ENCODE data around the gene CLEC2D. TPM values are rescaled to one million over a fixed set of nuclear protein-coding genes. Genes with fewer than 3 reads are reported as not detected.

The CLEC2D gene
- total RNA-seq, 1 experiment from 2014 or later = 2.9 TPM

DNA sequence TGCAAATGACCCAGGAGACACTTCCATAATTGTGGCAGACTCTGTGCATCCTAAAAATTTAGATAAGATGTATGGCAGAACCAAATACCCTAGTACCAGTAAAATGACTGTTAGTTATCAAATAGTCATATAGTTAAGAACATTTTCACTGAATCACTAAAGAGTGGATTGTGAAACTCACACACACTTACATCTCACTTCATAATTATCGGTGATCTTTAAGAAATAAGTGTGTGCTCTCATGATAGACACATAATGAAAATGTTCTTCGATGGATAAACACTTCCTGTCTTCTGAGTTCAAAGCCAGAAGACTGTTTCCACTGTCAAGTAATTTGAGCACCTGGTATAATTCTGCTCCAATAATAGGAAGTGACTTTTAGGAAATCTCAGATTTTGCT is 42.7 kb upstream of the CLEC2D start:
- H3K9me3 ChIP-seq (ENCODE audit: low read length) = no peaks in the 10 kb centered on the region
- CTCF ChIA-PET = no interaction called here
- no peaks in the 10 kb centered on the region for H3K27me3 ChIP-seq (ENCODE audit: low read length)
- H3K4me3 ChIP-seq (ENCODE audit: low read length) = no peak overlapping the region
- no peaks in the 10 kb centered on the region for H4K20me1 ChIP-seq (ENCODE audit: low read length)
- no peak overlapping the region for H3K4me2 ChIP-seq (ENCODE audit: low read length)
- no peak overlapping the region for H2AFZ ChIP-seq (ENCODE audit: low read length)
- no peaks in the 10 kb centered on the region for H3K4me1 ChIP-seq (ENCODE audit: insufficient read depth, low read length)
- TF ChIP-seq CTCF (conservative IDR thresholded peaks at IDR 0.05; ENCODE audit: low read depth, low read length) (no peak), EZH2phosphoT487 (IDR thresholded peaks at IDR 0.05; ENCODE audit: borderline replicate concordance, low read length) (no peak), EZH2 (IDR thresholded peaks at IDR 0.05; ENCODE audit: low read length, unreplicated experiment) (no peak)
- no peaks in the 10 kb centered on the region for H3K9me2 ChIP-seq (replicated peaks; ENCODE audit: low read length)
- no peak for ATAC-seq
- no peaks in the 10 kb centered on the region for H3K36me3 ChIP-seq (ENCODE audit: low read depth, low read length)
- intact Hi-C loops (cut with micrococcal nuclease) = no loop called here
- no peaks in the 10 kb centered on the region for H3F3A ChIP-seq (ENCODE audit: low read length, unreplicated experiment)
- DNase-seq = no peak
- no TSS peak for BruUV-seq (replicated peaks)
- H3K79me2 ChIP-seq (ENCODE audit: low read length) = no peaks in the 10 kb centered on the region
- H3K27ac ChIP-seq (ENCODE audit: low read length) = no peak overlapping the region
- no peak overlapping the region for H3K9ac ChIP-seq (ENCODE audit: low read length)
- POLR2A ChIA-PET (ENCODE audit: unreplicated experiment) = no interaction called here

DNA sequence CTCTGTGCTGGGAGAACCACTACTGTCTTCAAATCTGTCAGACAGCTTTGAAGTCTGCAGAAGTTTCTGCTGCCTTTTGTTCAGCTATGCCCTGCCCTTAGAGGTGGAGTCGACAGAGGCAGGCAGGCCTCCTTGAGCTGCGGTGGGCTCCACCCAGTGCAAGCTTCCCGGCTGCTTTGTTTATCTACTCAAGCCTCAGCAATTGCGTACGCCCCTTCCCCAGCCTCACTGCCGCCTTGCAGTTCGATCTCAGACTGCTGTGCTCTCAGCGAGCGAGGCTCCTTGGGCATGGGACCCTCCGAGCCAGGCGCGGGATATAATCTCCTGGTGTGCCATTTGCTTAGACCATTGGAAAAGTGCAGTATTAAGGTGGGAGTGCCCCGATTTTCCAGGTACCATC is 36.7 kb upstream of the CLEC2D start:
- intact Hi-C loops (cut with micrococcal nuclease) = no loop called here
- ChIA-PET CTCF (no interaction called here), POLR2A (ENCODE audit: unreplicated experiment) (no interaction called here)

More for the DNA sequence above, 36.7 kb upstream of the CLEC2D start:
- H3K4me1 ChIP-seq (ENCODE audit: insufficient read depth, low read length) = peaks cover 8% of the 10 kb centered on the region; the same call in 1 of the 2 replicates
- no peaks in the 10 kb centered on the region for H3K36me3 ChIP-seq (ENCODE audit: low read depth, low read length)
- DNase-seq (no peak), ATAC-seq (no peak)
- TF ChIP-seq CTCF (conservative IDR thresholded peaks at IDR 0.05; ENCODE audit: low read depth, low read length) (no peak), EZH2phosphoT487 (IDR thresholded peaks at IDR 0.05; ENCODE audit: borderline replicate concordance, low read length) (no peak), EZH2 (IDR thresholded peaks at IDR 0.05; ENCODE audit: low read length, unreplicated experiment) (no peak)
- H3K9me3 ChIP-seq (ENCODE audit: low read length) = no peaks in the 10 kb centered on the region
- H3F3A ChIP-seq (ENCODE audit: low read length, unreplicated experiment) = no peaks in the 10 kb centered on the region
- no TSS peak for BruUV-seq (replicated peaks)
- no peak overlapping the region for H2AFZ ChIP-seq (ENCODE audit: low read length)
- H3K4me3 ChIP-seq (ENCODE audit: low read length) = no peak overlapping the region
- H3K27me3 ChIP-seq (ENCODE audit: low read length) = no peaks in the 10 kb centered on the region
- no peaks in the 10 kb centered on the region for H4K20me1 ChIP-seq (ENCODE audit: low read length)
- no peak overlapping the region for H3K4me2 ChIP-seq (ENCODE audit: low read length)
- no peaks in the 10 kb centered on the region for H3K79me2 ChIP-seq (ENCODE audit: low read length)
- H3K9ac ChIP-seq (ENCODE audit: low read length) = no peak overlapping the region
- no peaks in the 10 kb centered on the region for H3K9me2 ChIP-seq (replicated peaks; ENCODE audit: low read length)
- no peak overlapping the region for H3K27ac ChIP-seq (ENCODE audit: low read length)
